Heart left ventricle (tissue), 13 donors: ENCODE data around the gene BICC1.

ENCODE experiments used
- CTCF ChIP-seq, 12 donors: fragments of 200-600 bp; sonication (generic) in 4 of 12; IDR thresholded peaks; one replicate each; pipeline versions ENCODE4 v1.5.0 to v1.8.0; 2018 to 2022; ENCODE audit warnings: antibody characterized with exemption in 12 of 12, mild to moderate bottlenecking in 5 of 12
- POLR2A ChIP-seq, 2 donors: fragments of 450-650 bp; IDR thresholded peaks; one replicate each; pipeline ENCODE4 v1.6.1; 2017; ENCODE audit warnings: antibody characterized with exemption in 2 of 2, mild to moderate bottlenecking in 2 of 2, moderate library complexity in 2 of 2
- donor health status: ischemic (EF 13 %, LVEDD 7.1; RV severe dilation, severe dysfunction).
- donor health status: DM: no; HTN: yes; CAD: no.
- donor health status: DM: no; HTN: no; CAD: no.
- donor health status: ischemic (EF 25% LVEDD 6.9; RV normal size, moderate dysfunction).
- donor health status: ischemic (EF 25% LVEDD 5.7; RV mildly dilated, moderate dysfunction).
- donor health status: ischemic (EF 35%, LVEDD 5.7; RV mildly dilated, moderate dysfunction).
- donor health status: nonischemic (EF 11% LVEDD 7.7; RV severe dilation, severe dysfunction).
- donor health status: DM: yes; HTN: yes; CAD: no.
- donor health status: PGD.
- donor health status: ischemic (EF 29% LVEDD 5.4; RV normal size, mild dysfunction).
- donor health status: nonischemic (EF 23%, LVEDD 6.1; RV moderate dilation, normal function).

DNA sequence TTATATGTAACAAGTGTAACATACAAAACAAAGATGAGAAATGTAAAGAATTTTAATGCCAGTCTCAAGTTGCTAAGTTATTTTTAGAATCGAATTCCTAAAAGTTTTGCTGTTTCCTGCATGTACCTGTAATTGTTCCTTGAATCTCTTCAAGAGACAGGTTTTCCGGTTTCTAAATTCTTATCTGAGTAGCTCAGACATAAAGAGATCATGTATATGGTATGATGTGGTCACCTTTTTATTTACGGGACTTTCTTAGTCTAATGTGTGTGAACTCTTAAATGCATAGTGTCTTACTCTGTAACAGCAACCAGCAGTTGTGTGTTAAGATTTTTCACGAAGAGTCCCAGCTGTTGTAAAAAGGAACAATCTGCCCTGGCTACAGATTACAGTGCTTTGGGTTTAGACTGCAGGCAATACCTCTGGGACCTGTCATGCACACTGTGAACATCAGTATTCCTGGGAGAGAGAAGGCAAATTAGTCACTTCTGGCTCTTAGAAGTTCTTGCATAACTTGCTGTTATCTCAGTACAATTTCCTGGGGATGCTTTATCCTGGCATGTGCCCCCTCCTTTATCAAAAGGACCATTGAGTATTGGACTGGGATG, 263.4 kb downstream of the BICC1 start:
- TF ChIP-seq CTCF (IDR thresholded peaks at IDR 0.05) = no peak
- no peak for TF ChIP-seq POLR2A (IDR thresholded peaks at IDR 0.05)
